Myocyte (in vitro differentiated cells): ENCODE data around the gene PGGHG. TPM values are rescaled to one million over a fixed set of nuclear protein-coding genes. Genes with fewer than 3 reads are reported as not detected.

Source experiments
- total RNA-seq: library from RNA; depleted of rRNA; stranded (reverse); fragments of >200 nt; gene quantifications from 2 replicates; pipeline ENCODE4 v1.2.3, GENCODE V29; 2014

The PGGHG gene
- total RNA-seq, 1 donor from 2014 or later: 8.2 TPM

Other genes with a start within 250 kb of the PGGHG start
- gene SCGB1C1, start 96.0 kb upstream of the PGGHG start, total RNA-seq: 0.75 TPM in 1 of 2 replicates, not detected in the other
- gene BET1L, start 81.7 kb upstream of the PGGHG start, total RNA-seq: 19.3 and 21.1 TPM in 2 replicates
- 139 and 149 TPM in 2 replicates for gene RIC8A, start 81.4 kb upstream of the PGGHG start, total RNA-seq
- gene SIRT3, start 52.8 kb upstream of the PGGHG start, total RNA-seq: 7.9 and 9.4 TPM in 2 replicates
- 104 and 116 TPM in 2 replicates for gene PSMD13, start 52.1 kb upstream of the PGGHG start, total RNA-seq
- gene NLRP6, start 10.7 kb upstream of the PGGHG start, total RNA-seq: not detected in 2 replicates
- not detected in 2 replicates for gene IFITM5, start 10.4 kb downstream of the PGGHG start, total RNA-seq
- 12.5 and 14.4 TPM in 2 replicates for gene IFITM2, start 18.7 kb downstream of the PGGHG start, total RNA-seq
- gene IFITM1, start 24.9 kb downstream of the PGGHG start, total RNA-seq: 14.3 and 17.3 TPM in 2 replicates
- 33.1 and 57.7 TPM in 2 replicates for gene IFITM3, start 31.7 kb downstream of the PGGHG start, total RNA-seq
- gene B4GALNT4, start 80.4 kb downstream of the PGGHG start, total RNA-seq: 0.40 and 1.3 TPM in 2 replicates
- gene PKP3, start 105.1 kb downstream of the PGGHG start, total RNA-seq: 1.4 and 8.9 TPM in 2 replicates
- gene SIGIRR, start 125.9 kb downstream of the PGGHG start, total RNA-seq: 1.5 and 1.7 TPM in 2 replicates
- 0.42 and 0.94 TPM in 2 replicates for gene ANO9, start 152.9 kb downstream of the PGGHG start, total RNA-seq
- gene PTDSS2, start 161.2 kb downstream of the PGGHG start, total RNA-seq: 78.1 and 110 TPM in 2 replicates
- gene RNH1, start 218.1 kb downstream of the PGGHG start, total RNA-seq: 419 and 464 TPM in 2 replicates
- 37.9 and 66.0 TPM in 2 replicates for gene HRAS, start 246.4 kb downstream of the PGGHG start, total RNA-seq
- 1.3 and 2.3 TPM in 2 replicates for gene LRRC56, start 248.4 kb downstream of the PGGHG start, total RNA-seq